Neural cell (in vitro differentiated cells): ENCODE measurements around the gene BTD. TPM values are rescaled to one million over a fixed set of nuclear protein-coding genes. Genes with fewer than 3 reads are reported as not detected.

Experiments
- H2AFZ ChIP-seq: fragments of 200-600, 300-800 bp; sonication (generic), shearing (Covaris generic); 2 replicates; pipeline ENCODE4 v1.6.0; 2014; ENCODE audit warnings: low read depth, mild to moderate bottlenecking, antibody characterized with exemption, low read length, moderate library complexity
- H3F3A ChIP-seq: fragments of 200-600 bp; shearing (Covaris generic); 2 replicates; pipeline ENCODE4 v1.6.1; 2016; ENCODE audit warnings: mild to moderate bottlenecking, moderate library complexity, mixed read lengths, antibody characterized with exemption, low read length; ENCODE audit not compliant: insufficient read depth, poor library complexity, severe bottlenecking
- H3K27ac ChIP-seq: fragments of 200-600, 300-800 bp; sonication (generic), shearing (Covaris generic); 2 replicates; pipeline ENCODE4 v1.5.1; 2014; ENCODE audit warnings: mild to moderate bottlenecking, low read length, moderate library complexity
- H3K27me3 ChIP-seq: fragments of 300-800, 200-600 bp; sonication (generic), shearing (Covaris generic); 2 replicates; pipeline ENCODE4 v1.6.0; 2014; ENCODE audit warnings: mild to moderate bottlenecking, low read depth, low read length, moderate library complexity; ENCODE audit not compliant: insufficient read depth
- H3K36me3 ChIP-seq: fragments of 300-800, 200-600 bp; sonication (generic), shearing (Covaris generic); 2 replicates; pipeline ENCODE4 v1.5.1; 2014; ENCODE audit warnings: mild to moderate bottlenecking, antibody characterized with exemption, low read length, moderate library complexity; ENCODE audit not compliant: insufficient read depth
- H3K4me2 ChIP-seq: fragments of 300-800, 200-600 bp; sonication (generic), shearing (Covaris generic); 2 replicates; pipeline ENCODE4 v1.6.0; 2014; ENCODE audit warnings: mild to moderate bottlenecking, low read length
- H3K4me3 ChIP-seq: fragments of 300-800, 200-600 bp; sonication (generic), shearing (Covaris generic); 2 replicates; pipeline ENCODE4 v1.5.1; 2014; ENCODE audit warnings: mild to moderate bottlenecking, low read length, moderate library complexity
- H3K79me2 ChIP-seq: fragments of 200-600 bp; shearing (Covaris generic); replicated peaks from 2 replicates; pipeline ENCODE4 v1.6.0; 2014; ENCODE audit warnings: mild to moderate bottlenecking, low read length, moderate library complexity; ENCODE audit not compliant: insufficient read depth
- H3K9ac ChIP-seq: fragments of 300-800, 200-600 bp; sonication (generic), shearing (Covaris generic); 2 replicates; pipeline ENCODE4 v1.6.1; 2016; ENCODE audit warnings: mild to moderate bottlenecking, low read length, mixed read lengths
- H3K9me2 ChIP-seq: fragments of 200-600 bp; shearing (Covaris generic); 2 replicates; pipeline ENCODE4 v1.6.1; 2016; ENCODE audit warnings: mild to moderate bottlenecking, low read length, mixed read lengths; ENCODE audit not compliant: insufficient read depth
- H3K9me3 ChIP-seq: fragments of 200-600, 300-800 bp; sonication (generic), shearing (Covaris generic); 2 replicates; pipeline ENCODE4 v1.6.1; 2016; ENCODE audit warnings: mild to moderate bottlenecking, mixed run types, low read length, moderate library complexity, mixed read lengths
- H4K20me1 ChIP-seq: fragments of 200-600 bp; shearing (Covaris generic); 2 replicates; pipeline ENCODE4 v1.6.1; 2016; ENCODE audit warnings: mild to moderate bottlenecking, mixed run types; ENCODE audit not compliant: insufficient read depth
- CTCF ChIP-seq: fragments of 450-650 bp; IDR thresholded peaks from 2 replicates; pipeline ENCODE4 v1.5.1; 2014; ENCODE audit warnings: antibody characterized with exemption, mild to moderate bottlenecking, moderate library complexity; ENCODE audit not compliant: poor library complexity, severe bottlenecking
- EP300 ChIP-seq: fragments of 450-650 bp; conservative IDR thresholded peaks from 2 replicates; pipeline ENCODE4 v1.6.1; 2014; ENCODE audit warnings: antibody characterized with exemption, mild to moderate bottlenecking, moderate library complexity; ENCODE audit not compliant: poor library complexity, severe bottlenecking
- EZH2 ChIP-seq: fragments of 200-600, 300-800 bp; shearing (Covaris generic), sonication (generic); IDR thresholded peaks from 2 replicates; pipeline ENCODE4 v1.6.1; 2014; ENCODE audit warnings: antibody characterized with exemption, low read length, borderline replicate concordance, mild to moderate bottlenecking; ENCODE audit not compliant: insufficient read depth, poor library complexity, severe bottlenecking
- MXI1 ChIP-seq: fragments of 450-650 bp; conservative IDR thresholded peaks from 2 replicates; pipeline ENCODE4 v1.6.1; 2014; ENCODE audit warnings: antibody characterized with exemption, mild to moderate bottlenecking; ENCODE audit not compliant: poor library complexity, severe bottlenecking
- POLR2AphosphoS5 ChIP-seq: IDR thresholded peaks from 2 replicates; pipeline ENCODE4 v1.6.1; 2012
- RAD21 ChIP-seq: fragments of 450-650 bp; conservative IDR thresholded peaks from 2 replicates; pipeline ENCODE4 v1.6.1; 2014; ENCODE audit warnings: antibody characterized with exemption, mild to moderate bottlenecking, moderate library complexity
- SMC3 ChIP-seq: fragments of 450-650 bp; conservative IDR thresholded peaks from 2 replicates; pipeline ENCODE4 v1.6.1; 2014; ENCODE audit warnings: antibody characterized with exemption, mild to moderate bottlenecking, moderate library complexity; ENCODE audit not compliant: poor library complexity
- TAF1 ChIP-seq: IDR thresholded peaks from 2 replicates; pipeline ENCODE4 v1.6.1; 2012; ENCODE audit warnings: low read depth
- polyA plus RNA-seq: library from polyadenylated mRNA; depleted of rRNA; stranded (reverse); fragments of >200 nt; gene quantifications from 2 replicates; pipeline ENCODE4 v1.2.3, GENCODE V29; 2014
- TF ChIP-seq, protein P1 (sequence below): IDR thresholded peaks from 2 replicates; pipeline ENCODE4 v1.6.1; 2012; ENCODE audit warnings: borderline replicate concordance

BTD gene
- polyA plus RNA-seq, 1 donor from 2014 or later: 4.6 TPM

DNA sequence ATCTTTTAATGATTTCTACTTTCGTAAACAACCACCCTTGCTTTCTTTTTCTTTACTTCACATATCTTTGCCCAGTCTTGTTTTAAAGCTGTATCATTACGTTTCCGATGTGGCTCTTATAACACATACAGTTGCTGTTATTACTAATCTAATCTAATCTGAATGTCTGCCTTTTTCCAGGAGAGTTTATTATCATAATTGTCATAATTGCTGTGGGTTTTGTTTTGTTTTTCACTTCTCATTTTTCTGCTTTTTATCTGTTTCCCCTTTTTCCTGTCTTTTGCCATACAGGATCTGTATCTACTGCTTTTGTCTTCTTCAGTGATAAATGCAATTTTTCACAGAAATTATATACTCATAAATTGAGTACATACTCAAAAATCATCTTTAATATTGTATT lies 25.1 kb upstream of the BTD start:
- Histone ChIP-seq H3K27me3 (no peaks in the 10 kb centered on the region), H3K4me3 (no peak overlapping the region), H4K20me1 (no peaks in the 10 kb centered on the region), H3K4me2 (no peak overlapping the region), H3K36me3 (peaks cover 4% of the 10 kb centered on the region), H3K27ac (no peak overlapping the region), H3K79me2 (no peaks in the 10 kb centered on the region), H3K9me3 (no peaks in the 10 kb centered on the region), H3K9ac (no peak overlapping the region), H3F3A (no peaks in the 10 kb centered on the region), H2AFZ (no peak overlapping the region), H3K9me2 (no peaks in the 10 kb centered on the region)
- TF ChIP-seq EP300 (no peak), MXI1 (no peak), RAD21 (no peak), CTCF (no peak), TAF1 (no peak), SMC3 (no peak), EZH2 (no peak), POLR2AphosphoS5 (no peak)
- TF ChIP-seq, protein P1, sequence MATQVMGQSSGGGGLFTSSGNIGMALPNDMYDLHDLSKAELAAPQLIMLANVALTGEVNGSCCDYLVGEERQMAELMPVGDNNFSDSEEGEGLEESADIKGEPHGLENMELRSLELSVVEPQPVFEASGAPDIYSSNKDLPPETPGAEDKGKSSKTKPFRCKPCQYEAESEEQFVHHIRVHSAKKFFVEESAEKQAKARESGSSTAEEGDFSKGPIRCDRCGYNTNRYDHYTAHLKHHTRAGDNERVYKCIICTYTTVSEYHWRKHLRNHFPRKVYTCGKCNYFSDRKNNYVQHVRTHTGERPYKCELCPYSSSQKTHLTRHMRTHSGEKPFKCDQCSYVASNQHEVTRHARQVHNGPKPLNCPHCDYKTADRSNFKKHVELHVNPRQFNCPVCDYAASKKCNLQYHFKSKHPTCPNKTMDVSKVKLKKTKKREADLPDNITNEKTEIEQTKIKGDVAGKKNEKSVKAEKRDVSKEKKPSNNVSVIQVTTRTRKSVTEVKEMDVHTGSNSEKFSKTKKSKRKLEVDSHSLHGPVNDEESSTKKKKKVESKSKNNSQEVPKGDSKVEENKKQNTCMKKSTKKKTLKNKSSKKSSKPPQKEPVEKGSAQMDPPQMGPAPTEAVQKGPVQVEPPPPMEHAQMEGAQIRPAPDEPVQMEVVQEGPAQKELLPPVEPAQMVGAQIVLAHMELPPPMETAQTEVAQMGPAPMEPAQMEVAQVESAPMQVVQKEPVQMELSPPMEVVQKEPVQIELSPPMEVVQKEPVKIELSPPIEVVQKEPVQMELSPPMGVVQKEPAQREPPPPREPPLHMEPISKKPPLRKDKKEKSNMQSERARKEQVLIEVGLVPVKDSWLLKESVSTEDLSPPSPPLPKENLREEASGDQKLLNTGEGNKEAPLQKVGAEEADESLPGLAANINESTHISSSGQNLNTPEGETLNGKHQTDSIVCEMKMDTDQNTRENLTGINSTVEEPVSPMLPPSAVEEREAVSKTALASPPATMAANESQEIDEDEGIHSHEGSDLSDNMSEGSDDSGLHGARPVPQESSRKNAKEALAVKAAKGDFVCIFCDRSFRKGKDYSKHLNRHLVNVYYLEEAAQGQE: no peak

GRCh38 chr3:15578289-15578867 lies 23.2 kb upstream of the BTD start:
- Histone ChIP-seq H3K9me2 (no peaks in the 10 kb centered on the region), H3K9me3 (no peaks in the 10 kb centered on the region), H3K79me2 (no peaks in the 10 kb centered on the region), H3K27ac (no peak overlapping the region), H2AFZ (no peak overlapping the region), H4K20me1 (no peaks in the 10 kb centered on the region), H3K36me3 (peaks cover 4% of the 10 kb centered on the region), H3K4me2 (no peak overlapping the region), H3K9ac (no peak overlapping the region), H3K4me3 (no peak overlapping the region), H3K27me3 (no peaks in the 10 kb centered on the region), H3F3A (no peaks in the 10 kb centered on the region)
- TF ChIP-seq EP300 (no peak), TAF1 (no peak), RAD21 (no peak), CTCF (no peak), SMC3 (no peak), MXI1 (no peak), POLR2AphosphoS5 (no peak), EZH2 (no peak)
- TF ChIP-seq, protein P1: no peak
